H9 (cell line): ENCODE results near the gene SRRM3. TPM values are rescaled to one million over a fixed set of nuclear protein-coding genes. Genes with fewer than 3 reads are reported as not detected.
A peak's percentile ranks its signal among the peaks of the same experiment; 100 is the strongest.

Experiments
- DNase-seq: peaks from one replicate; pipeline ENCODE4 v3.0.0-alpha.2; 2017
- H2AFZ ChIP-seq: one replicate; pipeline ENCODE4 v1.6.1; 2013; ENCODE audit warnings: mild to moderate bottlenecking, low read length, control low read depth, moderate library complexity
- H2AK5ac ChIP-seq: 2 replicates; pipeline ENCODE4 v1.6.1; 2013; ENCODE audit warnings: low read length, control low read depth, mixed read lengths; ENCODE audit not compliant: insufficient read length
- H2BK120ac ChIP-seq: one replicate; pipeline ENCODE4 v1.6.1; 2013; ENCODE audit warnings: low read depth, mild to moderate bottlenecking, low read length, control low read depth, inconsistent platforms; ENCODE audit not compliant: poor library complexity, severe bottlenecking
- H2BK12ac ChIP-seq: 2 replicates; pipeline ENCODE4 v1.6.1; 2013; ENCODE audit warnings: low read length, control low read depth, mixed read lengths, low read depth; ENCODE audit not compliant: insufficient read length
- H2BK15ac ChIP-seq: 2 replicates; pipeline ENCODE4 v1.6.1; 2013; ENCODE audit warnings: low read depth, low read length, control low read depth
- H2BK20ac ChIP-seq: one replicate; pipeline ENCODE4 v1.6.1; 2013; ENCODE audit warnings: low read depth, mild to moderate bottlenecking, low read length, control low read depth, inconsistent platforms; ENCODE audit not compliant: poor library complexity, severe bottlenecking
- H2BK5ac ChIP-seq: 2 replicates; pipeline ENCODE4 v1.6.1; 2013; ENCODE audit warnings: low read length, control low read depth, mixed read lengths; ENCODE audit not compliant: insufficient read length
- H3K14ac ChIP-seq: 2 replicates; pipeline ENCODE4 v1.6.1; 2013; ENCODE audit warnings: low read length, control low read depth; ENCODE audit not compliant: insufficient read depth
- H3K18ac ChIP-seq: 2 replicates; pipeline ENCODE4 v1.6.1; 2013; ENCODE audit warnings: low read depth, mild to moderate bottlenecking, mixed read lengths, low read length, control low read depth; ENCODE audit not compliant: insufficient read length
- H3K23ac ChIP-seq: 2 replicates; pipeline ENCODE4 v1.6.1; 2013; ENCODE audit warnings: low read length, control low read depth, mixed read lengths, low read depth; ENCODE audit not compliant: insufficient read length
- H3K23me2 ChIP-seq: 2 replicates; pipeline ENCODE4 v1.6.1; 2013; ENCODE audit warnings: low read depth, mild to moderate bottlenecking, mixed read lengths, low read length, control low read depth; ENCODE audit not compliant: insufficient read length, poor library complexity, severe bottlenecking
- H3K27ac ChIP-seq: 2 replicates; pipeline ENCODE4 v1.5.1; 2013; ENCODE audit warnings: low read length, control low read depth, mixed read lengths, low read depth; ENCODE audit not compliant: insufficient read length
- H3K27me3 ChIP-seq: 2 replicates; pipeline ENCODE4 v1.6.1; 2013; ENCODE audit warnings: low read length, control low read depth, inconsistent platforms; ENCODE audit not compliant: insufficient read depth
- H3K4ac ChIP-seq: 2 replicates; pipeline ENCODE4 v1.6.1; 2013; ENCODE audit warnings: low read depth, mild to moderate bottlenecking, control low read depth, inconsistent platforms, low read length, moderate library complexity
- H3K4me1 ChIP-seq: 2 replicates; pipeline ENCODE4 v1.6.1; 2013; ENCODE audit warnings: low read length, control low read depth, inconsistent platforms; ENCODE audit not compliant: insufficient read depth
- H3K4me2 ChIP-seq: 2 replicates; pipeline ENCODE4 v1.6.1; 2013; ENCODE audit warnings: low read length, control low read depth, mixed read lengths; ENCODE audit not compliant: insufficient read length, insufficient read depth
- H3K56ac ChIP-seq: 2 replicates; pipeline ENCODE4 v1.6.1; 2013; ENCODE audit warnings: low read depth, mild to moderate bottlenecking, mixed read lengths, low read length, control low read depth; ENCODE audit not compliant: insufficient read length
- H3K79me1 ChIP-seq: 2 replicates; pipeline ENCODE4 v1.6.1; 2013; ENCODE audit warnings: low read depth, mild to moderate bottlenecking, moderate library complexity, low read length, control low read depth, inconsistent platforms; ENCODE audit not compliant: insufficient read depth, poor library complexity, severe bottlenecking
- H3K79me2 ChIP-seq: 2 replicates; pipeline ENCODE4 v1.6.1; 2013; ENCODE audit warnings: low read length, control low read depth, inconsistent platforms; ENCODE audit not compliant: insufficient read depth
- H3K9ac ChIP-seq: 2 replicates; pipeline ENCODE4 v1.6.1; 2013; ENCODE audit warnings: low read length, control low read depth, mixed read lengths; ENCODE audit not compliant: insufficient read length; ENCODE audit errors: extremely low read depth
- H3K9me3 ChIP-seq: one replicate; pipeline ENCODE4 v1.6.1; 2013; ENCODE audit warnings: low read depth, low read length, inconsistent platforms; ENCODE audit not compliant: control insufficient read depth
- H3T11ph ChIP-seq: one replicate; pipeline ENCODE4 v1.6.1; 2013; ENCODE audit warnings: mild to moderate bottlenecking, low read length, control low read depth, inconsistent platforms
- H4K20me1 ChIP-seq: one replicate; pipeline ENCODE4 v1.6.1; 2013; ENCODE audit not compliant: control insufficient read depth, insufficient read length, insufficient read depth
- H4K5ac ChIP-seq: 2 replicates; pipeline ENCODE4 v1.6.1; 2013; ENCODE audit warnings: low read depth, mild to moderate bottlenecking, mixed read lengths, low read length, control low read depth; ENCODE audit not compliant: insufficient read length
- H4K8ac ChIP-seq: replicated peaks from 2 replicates; pipeline ENCODE4 v1.6.1; 2013; ENCODE audit warnings: low read length, control low read depth, mixed read lengths, low read depth; ENCODE audit not compliant: insufficient read length
- H4K91ac ChIP-seq: 2 replicates; pipeline ENCODE4 v1.6.1; 2013; ENCODE audit warnings: low read depth, mild to moderate bottlenecking, moderate library complexity, mixed read lengths, low read length, control low read depth; ENCODE audit not compliant: insufficient read length
- H3K27ac Mint-ChIP-seq, 3 experiments: 2 replicates in 2 of 3; 3 replicates in 1 of 3; pipeline ENCODE4 v1.8.0; 2020 to 2021; ENCODE audit warnings: mixed read lengths in 3 of 3, mild to moderate bottlenecking in 1 of 3, moderate library complexity in 1 of 3
- H3K27me3 Mint-ChIP-seq: 2 replicates; pipeline ENCODE4 v1.8.0; 2021; ENCODE audit warnings: low read depth, mild to moderate bottlenecking, moderate library complexity, mixed read lengths
- H3K36me3 Mint-ChIP-seq, 3 experiments: 2 replicates in 2 of 3; 3 replicates in 1 of 3; pipeline ENCODE4 v1.8.0; 2020 to 2021; ENCODE audit warnings: low read depth in 3 of 3, mixed read lengths in 3 of 3; ENCODE audit not compliant: insufficient read depth in 1 of 3
- H3K4me1 Mint-ChIP-seq, 2 experiments: 2 replicates each; pipeline ENCODE4 v1.8.0; 2020; ENCODE audit warnings: mixed read lengths in 2 of 2
- H3K4me3 Mint-ChIP-seq, 2 experiments: 2 replicates in 1 of 2; 3 replicates in 1 of 2; pipeline ENCODE4 v1.8.0; 2020 to 2021; ENCODE audit warnings: mild to moderate bottlenecking in 2 of 2, mixed read lengths in 2 of 2, moderate library complexity in 1 of 2
- H3K9me3 Mint-ChIP-seq, 2 experiments: 2 replicates in 1 of 2; 3 replicates in 1 of 2; pipeline ENCODE4 v1.8.0; 2020; ENCODE audit warnings: mild to moderate bottlenecking in 2 of 2, mixed read lengths in 2 of 2, moderate library complexity in 1 of 2
- CTCF ChIP-seq: fragments of 200-600 bp; sonication (generic); conservative IDR thresholded peaks from 3 replicates; pipeline ENCODE4 v1.8.0; 2021; ENCODE audit warnings: antibody characterized with exemption, mild to moderate bottlenecking
- WGBS: extraction: QIAGEN DNeasy Blood & Tissue Kit; methylation state at CpG from one replicate; pipeline ENCODE4 v1.1.7; 2013; ENCODE audit warnings: missing lambda C conversion rate, low lambda C conversion rate, mixed read lengths; ENCODE audit not compliant: insufficient read length; ENCODE audit errors: extremely low coverage; 5-methylcytosine and 5-hydroxymethylcytosine counted together
- total RNA-seq: library from RNA; stranded (reverse); gene quantifications from 2 replicates; pipeline ENCODE4 v1.2.1, GENCODE V29; 2021

The SRRM3 gene
- total RNA-seq, 1 experiment from 2014 or later = 11.0 TPM

- Histone ChIP-seq H3K4me1 (peaks cover 4% of the 10 kb centered on the region; the same call in 1 of the 2 replicates), H4K91ac (no peak overlapping the region), H3K4me2 (no peak overlapping the region), H3K27me3 (no peaks in the 10 kb centered on the region), H2BK5ac (no peak overlapping the region), H2AK5ac (no peak overlapping the region), H3K18ac (no peak overlapping the region), H3K4ac (no peak overlapping the region), H3K56ac (no peak overlapping the region), H3K27ac (no peak overlapping the region), H3K9ac (no peak overlapping the region), H3K79me2 (no peaks in the 10 kb centered on the region), H3K23me2 (no peaks in the 10 kb centered on the region), H2BK20ac (no peak overlapping the region), H4K5ac (no peak overlapping the region), H2AFZ (no peak overlapping the region), H3K23ac (no peak overlapping the region), H3K14ac (no peak overlapping the region), H2BK12ac (peak overlapping the region; percentile 23), H2BK120ac (no peak overlapping the region), H4K8ac (no peak overlapping the region), H2BK15ac (no peak overlapping the region), H4K20me1 (no peaks in the 10 kb centered on the region), H3K9me3 (no peaks in the 10 kb centered on the region), H3K79me1 (no peaks in the 10 kb centered on the region), H3T11ph (no peak overlapping the region)
- no peak for TF ChIP-seq CTCF
- no peak for DNase-seq
- WGBS = no CpG with 5 or more reads among the region's 8 CpGs
- Mint-ChIP-seq H3K4me3 (no peak overlapping the region; a peak in 1 of 5 replicates), H3K27ac (peak overlapping the region in 1 of 3 experiments; percentile 1; a peak in 3 of 7 replicates), H3K36me3 (no peaks in the 10 kb centered on the region), H3K4me1 (peaks cover 25 to 41% of the 10 kb centered on the region in 2 experiments), H3K9me3 (no peaks in the 10 kb centered on the region; a peak in 1 of 5 replicates), H3K27me3 (peaks cover 5% of the 10 kb centered on the region)
Observed at GRCh38 chr7:76293407-76293901, 91.8 kb downstream of the SRRM3 start.
